Measurements from ENCODE around the gene THTPA.
"Not testable (repeated sequence)": the region's sequence is repeated elsewhere in the genome, so short reads cannot be mapped to it uniquely, and the experiment has no call there.

Gene THTPA

DNA sequence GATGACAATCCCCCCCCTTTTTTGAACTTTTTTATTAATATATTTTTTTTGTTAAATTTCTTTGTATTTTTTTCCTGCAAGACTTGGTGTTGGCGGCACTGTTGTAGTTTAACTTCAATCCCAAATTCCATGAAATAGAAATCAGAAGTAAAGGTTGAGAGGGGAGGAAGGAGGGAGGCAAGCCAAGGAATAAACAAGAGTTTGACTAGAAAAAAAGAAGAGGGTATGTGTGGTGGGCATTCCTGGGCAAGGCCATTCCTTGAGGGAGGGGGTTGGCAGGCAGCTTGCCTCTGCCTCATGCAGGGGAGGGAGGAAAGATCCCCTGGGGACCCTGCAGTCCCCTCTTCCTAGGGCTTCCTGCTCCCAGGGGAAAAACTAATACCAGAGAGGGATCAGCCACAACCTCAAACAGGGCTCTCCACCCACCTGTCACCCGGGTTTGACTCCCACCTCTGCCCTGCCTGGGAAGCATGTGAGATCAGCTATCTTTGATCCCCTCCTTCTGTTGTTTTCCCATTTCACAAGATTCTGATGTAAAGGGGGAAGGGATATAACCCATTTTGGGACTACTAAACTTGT is 12.0 kb downstream of the THTPA start:
- DNase-seq = no peak

DNA sequence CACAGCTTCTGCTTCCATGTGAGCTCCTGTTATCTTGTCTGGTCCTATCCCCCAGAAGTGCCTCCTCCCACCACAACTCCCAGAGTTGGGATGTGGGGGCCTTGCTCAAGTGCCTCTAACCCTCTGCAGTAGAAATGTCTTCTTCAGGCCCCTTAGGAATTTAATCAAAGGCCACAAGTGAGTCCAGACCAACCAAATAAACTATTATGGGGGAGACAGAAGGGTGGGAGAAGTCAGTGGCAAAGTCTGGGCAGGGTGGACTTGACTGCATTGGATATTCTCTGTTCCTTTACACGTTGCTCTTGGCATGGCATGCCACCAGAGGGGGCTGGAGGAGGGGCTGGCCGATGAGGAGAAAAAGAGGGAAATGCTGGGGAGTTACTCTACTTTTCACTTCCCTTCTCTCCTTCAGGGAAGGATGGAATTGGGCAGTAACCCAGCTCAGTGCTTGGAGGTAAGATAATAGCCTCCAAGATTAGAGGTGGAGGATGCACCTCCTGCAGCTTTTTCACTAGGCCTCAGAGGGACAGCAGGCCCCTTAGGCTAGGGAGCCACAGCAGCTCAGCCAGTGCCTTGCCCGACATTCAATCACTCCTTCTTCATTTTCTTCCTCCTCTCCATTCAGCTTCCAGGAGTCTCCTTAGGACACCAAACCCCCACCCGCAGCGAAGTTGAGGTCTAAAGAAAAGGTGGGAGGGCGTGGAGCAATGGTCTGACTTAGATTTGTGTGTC is 12.7 kb downstream of the THTPA start:
- DNase-seq = peak; percentile 63

DNA sequence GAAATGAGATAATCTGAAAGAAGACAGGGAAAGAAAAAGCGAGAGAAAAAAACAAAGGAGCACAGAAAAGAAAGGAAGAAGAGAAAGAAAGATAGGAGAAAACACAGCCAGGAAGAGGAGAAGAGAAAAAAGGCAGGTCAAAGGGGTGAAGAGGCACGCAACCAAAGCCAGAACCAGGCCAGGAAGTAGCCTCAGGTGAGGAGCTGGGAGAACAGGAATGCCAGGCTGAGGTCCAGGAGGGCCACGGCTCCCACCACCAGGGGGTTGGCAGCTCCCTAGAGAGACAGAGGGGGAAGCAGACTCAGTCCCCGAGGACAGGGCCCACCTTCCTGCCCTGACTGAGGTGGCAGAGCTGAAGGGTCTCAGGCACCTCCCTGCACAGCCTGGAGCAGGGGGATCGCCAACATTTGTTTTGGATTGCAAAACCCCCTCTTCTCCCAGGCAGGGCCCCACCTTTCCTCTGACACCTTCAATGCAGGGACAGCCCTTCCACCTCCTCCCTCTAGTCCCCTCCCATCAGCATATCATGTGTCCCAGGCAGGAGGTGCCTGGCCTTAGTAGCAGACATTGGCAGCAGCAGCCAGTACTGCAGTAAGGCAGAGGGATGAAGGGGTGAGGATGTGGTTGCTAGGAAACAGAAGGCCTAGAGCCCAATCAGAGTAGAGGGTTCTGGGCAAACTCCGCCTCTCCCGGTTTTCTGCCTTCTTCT is 13.5 kb downstream of the THTPA start:
- DNase-seq = no peak

DNA sequence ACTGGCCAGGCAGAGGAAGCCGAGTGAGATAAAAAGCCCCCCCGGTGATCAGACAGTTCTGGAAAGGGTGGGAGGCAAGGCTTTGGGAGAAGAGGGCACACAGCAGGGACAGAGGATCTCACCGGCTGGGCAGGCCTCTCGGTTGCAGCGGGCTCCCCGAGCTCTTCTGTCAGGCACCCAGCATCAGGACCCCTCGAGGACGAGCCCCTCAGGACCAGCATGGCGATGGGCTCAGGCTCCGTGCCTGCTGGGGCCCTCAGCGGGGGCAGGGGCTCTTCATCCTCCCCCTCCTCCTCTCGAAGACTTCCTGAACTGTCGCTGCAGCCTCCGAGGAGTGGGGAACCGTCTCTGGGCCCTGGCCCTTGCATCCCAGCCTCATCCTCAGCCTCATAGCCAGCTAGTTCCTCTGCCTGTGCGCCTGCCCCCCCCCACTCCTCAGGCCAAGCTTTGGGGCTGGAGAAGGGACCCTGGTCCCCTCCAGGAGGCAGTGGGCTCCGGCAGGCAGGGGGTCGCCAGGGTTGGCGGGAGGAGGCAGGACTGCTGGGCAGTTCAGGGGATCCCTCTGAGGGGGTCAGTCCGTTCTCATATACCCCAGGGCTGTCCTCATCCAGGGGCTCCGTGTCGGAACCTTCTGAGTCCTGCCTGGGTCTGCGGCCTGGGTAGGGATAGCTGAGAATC is 14.9 kb downstream of the THTPA start:
- DNase-seq = no peak

DNA sequence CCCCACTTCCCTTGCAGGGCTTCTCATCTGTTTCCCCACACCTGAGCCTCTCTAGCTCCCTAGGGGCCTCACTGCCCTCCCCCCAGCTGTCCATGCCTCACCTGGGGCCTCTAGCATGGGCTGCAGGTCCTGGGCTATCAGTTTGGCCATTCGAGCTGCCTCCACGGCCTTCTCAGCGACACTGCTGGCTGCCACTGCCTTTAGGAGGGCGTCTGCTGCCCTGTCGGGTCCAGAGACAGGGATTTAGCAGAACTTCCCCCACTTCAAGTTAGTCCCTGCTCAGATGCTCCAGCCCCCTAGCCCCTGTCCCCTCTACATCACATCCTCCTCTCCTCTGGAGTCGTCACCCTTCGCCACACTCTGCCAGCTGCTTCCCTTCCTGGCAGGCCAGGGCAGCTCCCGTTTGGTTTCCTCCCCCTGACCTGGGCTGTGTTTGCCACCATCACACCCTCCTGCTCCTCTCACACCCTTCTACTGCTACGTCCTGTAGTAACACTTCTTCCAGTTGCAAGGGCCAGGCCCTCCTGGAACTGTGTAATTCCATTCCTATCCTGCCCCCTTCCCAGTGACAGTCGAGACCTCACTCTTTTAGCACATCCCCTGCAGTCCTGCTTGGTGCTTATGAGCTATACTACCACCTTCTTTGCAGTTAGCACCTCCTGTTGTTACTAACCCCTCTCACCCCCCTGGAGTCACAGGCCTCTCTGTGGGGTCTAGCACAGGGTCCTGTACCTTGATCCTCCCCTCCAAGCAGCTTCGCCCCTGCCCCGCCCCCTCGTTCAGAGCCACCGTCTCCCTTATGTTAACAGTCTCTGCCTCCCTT is 15.8 kb downstream of the THTPA start:
- DNase-seq = no peak

DNA sequence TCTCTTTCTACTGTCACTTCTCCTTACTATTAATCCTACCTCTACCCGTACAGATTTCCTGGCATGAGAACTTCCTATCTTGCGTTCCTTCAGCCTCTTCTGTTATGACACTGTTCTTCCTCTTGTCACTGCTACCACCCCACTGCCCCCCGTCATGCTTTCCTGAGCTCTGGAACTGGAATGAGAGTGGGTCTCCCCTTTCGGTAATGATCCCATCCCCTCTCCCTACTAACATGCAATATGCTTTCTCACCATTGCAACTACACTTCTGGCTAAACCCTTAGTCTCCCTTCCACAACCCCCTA is 16.4 kb downstream of the THTPA start:
- no peak for DNase-seq

DNA sequence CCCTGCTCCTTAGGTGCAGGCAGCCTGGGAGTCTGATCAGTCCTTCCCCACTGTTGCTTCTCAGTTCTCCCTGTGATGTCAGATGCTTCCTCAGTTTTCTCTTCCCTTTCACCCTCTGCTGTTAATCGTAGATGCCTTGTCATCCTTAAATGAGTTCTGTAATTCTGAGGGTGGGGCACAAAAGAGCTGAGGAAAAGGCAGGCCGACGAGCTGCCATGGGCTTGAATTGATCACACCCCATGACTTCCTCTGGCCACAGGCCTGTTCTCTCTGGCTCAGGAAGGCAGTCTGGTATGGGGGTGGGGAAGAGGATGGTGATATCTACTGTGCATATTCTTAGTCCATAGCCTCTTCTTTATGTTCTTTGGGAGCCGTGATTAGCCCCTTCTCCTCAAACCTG is 16.8 kb downstream of the THTPA start:
- DNase-seq = no peak

DNA sequence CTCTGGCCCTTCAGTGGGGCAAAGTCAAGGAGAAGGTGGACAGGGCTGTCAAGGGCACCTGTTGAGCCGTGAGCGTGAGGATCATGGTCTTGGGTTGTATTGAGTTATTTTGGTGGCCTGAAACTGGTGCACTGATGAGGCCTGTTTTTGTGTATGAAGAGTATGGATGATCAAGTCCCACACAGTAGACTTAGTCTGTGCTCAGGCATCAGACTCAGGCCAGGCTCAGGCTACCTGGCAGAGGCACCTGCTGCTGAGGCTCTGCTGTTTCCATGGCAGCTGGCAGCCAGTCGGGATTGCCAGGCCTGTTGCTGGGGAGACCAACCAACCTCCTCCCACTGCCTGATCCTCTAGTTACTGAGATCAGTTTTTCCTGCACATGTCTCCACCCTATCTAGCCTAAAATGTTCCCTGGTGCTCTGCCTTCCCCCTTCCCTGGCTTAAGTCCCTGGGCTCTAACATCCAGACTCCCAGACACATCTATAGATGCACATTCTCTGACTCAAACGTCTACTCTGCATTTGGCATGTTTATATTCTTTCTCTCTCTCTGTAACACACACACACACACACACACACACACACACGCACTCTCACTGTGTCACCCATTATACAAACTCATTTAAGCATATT is 17.4 kb downstream of the THTPA start:
- DNase-seq = no peak

DNA sequence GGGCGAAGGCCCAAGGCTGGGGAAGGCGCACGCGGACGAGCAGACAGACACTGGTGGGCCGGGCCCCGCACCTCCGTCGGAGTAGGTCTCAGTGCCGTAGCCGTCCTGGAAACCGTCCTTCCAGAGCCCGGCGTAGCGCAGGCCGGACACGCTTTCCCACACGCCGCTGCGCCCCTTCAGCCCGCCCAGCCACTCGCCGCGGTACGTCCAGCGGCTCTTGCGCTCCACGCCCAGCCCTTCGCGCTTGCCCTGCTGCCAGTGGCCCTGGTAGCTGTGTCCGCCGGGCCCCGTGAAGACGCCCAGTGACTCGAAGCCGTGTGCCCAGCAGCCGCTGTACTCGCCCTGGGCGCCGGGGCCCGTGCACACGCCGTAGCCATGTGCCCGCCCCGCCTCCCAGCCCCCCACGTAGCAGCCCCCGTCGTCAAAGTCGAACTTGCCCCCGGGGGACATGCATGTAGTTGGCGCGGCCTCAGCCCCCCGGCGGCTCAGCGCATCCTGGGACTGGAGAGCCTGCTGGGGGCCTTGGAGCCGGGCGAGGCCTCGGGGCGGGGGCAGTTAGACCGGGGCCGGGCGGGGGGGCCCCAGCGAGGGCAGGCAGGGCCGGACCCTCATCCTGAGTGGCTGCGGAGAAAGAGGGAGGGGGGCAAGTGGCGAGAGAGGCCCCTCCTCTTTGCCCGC is 21.1 kb downstream of the THTPA start:
- DNase-seq = peak; percentile 74

DNA sequence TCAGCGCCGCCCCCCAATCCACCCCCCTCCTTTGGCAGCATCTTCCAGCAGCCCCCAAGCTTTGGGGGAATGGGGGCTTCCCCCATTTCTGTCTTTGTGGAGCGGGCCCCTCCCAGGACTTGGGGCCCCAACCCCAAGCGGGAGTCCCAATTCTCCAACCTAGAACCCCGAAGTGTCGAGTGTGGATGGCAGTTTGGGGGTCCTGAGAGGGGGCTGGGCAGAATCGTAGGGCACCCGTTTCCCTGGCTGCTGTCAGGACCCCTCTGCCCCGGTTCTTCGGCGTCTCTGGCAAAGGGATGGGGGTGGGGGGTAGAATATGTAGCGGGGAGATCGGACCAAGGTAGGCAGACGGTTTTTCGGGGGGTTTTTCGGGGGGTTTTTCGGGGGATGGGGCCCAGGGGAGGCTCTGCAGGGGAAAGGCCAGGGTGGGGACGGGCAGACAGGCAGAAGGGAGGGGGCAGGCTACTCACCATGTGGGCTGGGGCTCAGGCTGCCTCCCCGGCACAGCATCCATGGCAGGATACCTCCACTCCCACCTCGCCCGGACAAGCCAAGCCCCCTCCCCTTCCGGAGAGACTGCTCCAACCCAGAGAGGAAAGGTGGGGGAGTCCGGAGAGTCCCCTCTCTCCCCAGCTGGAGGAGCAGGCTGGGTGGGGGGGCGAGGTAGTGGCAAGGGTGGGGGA is 21.8 kb downstream of the THTPA start:
- DNase-seq = peak; percentile 45

DNA sequence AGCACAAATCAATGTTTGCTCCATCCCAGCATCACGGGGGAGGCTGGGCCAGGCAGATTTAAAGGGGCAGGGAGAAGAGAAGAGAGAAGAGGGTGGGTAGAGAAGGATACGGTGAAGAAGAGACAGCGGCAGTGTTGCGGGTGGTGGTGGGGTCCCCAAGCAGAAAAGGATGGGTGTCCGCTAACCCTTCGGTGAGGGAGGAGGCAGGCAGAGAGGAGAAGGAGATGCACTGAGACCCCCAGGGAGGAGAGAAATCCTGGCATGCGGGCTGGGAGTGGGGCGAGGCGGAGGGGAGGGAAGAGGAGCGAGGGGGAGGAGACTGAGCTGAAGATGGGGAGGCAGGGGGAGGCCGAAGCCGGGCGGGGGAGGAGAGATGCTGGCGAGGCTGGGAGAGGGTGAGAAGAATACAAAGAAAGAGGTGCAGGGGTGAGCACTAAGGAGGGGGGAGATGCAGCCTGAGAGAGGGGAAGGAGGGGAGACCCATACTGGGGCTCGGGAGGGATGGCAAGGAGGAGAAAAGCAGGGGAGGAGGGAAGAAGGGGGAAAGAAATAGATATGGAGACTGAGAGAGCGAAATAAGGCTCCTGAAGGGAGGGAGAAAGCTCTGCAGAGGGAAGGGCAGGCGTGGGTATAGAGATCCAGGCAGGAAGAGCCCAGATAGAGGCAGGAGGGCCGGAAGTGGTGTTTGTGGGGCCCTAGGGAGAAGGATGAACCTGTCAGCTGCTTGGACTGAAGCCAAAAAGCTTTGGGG is 22.7 kb downstream of the THTPA start, which contains the start of gene JPH4:
JPH4 (minus strand) TSS at position 231 of the 751 bp plus-strand sequence. CDS start 1,337 bp downstream, outside the sequence.
- DNase-seq = peak; percentile 83

DNA sequence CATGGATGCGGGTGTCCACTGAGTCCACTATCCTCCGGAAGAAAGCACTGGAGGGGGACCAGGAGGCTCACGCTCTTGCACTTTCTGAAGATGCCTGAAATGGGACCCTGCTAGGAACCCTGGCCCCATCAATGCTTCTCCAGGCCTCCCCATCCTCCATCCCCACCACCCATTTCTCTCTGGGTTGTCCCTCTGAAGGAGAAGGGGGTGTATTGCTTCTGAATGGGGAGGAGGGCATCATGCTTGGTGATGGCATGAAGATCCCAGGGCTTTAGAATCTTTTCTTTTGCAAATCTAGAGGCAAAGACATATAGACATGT is 23.2 kb downstream of the THTPA start:
- DNase-seq = no peak

DNA sequence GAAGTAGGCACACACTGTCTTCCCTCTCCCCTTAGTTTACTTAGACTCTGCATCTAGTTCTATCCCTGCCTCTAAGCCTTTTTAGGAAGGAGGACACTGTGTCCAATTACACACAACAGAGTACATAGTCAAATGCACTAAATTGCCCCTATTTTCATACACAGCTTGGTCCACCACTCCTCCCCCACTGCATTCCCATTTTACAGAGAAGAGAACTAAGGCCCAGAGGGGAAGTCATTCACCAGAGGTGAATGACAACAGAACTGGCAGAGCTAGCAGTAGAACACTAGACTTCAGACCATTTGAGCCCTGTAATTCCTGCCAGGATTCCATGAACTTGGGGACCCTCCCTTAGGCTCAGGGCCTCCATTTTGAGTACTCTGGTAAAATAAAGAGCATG is 23.7 kb downstream of the THTPA start:
- no peak for DNase-seq

DNA sequence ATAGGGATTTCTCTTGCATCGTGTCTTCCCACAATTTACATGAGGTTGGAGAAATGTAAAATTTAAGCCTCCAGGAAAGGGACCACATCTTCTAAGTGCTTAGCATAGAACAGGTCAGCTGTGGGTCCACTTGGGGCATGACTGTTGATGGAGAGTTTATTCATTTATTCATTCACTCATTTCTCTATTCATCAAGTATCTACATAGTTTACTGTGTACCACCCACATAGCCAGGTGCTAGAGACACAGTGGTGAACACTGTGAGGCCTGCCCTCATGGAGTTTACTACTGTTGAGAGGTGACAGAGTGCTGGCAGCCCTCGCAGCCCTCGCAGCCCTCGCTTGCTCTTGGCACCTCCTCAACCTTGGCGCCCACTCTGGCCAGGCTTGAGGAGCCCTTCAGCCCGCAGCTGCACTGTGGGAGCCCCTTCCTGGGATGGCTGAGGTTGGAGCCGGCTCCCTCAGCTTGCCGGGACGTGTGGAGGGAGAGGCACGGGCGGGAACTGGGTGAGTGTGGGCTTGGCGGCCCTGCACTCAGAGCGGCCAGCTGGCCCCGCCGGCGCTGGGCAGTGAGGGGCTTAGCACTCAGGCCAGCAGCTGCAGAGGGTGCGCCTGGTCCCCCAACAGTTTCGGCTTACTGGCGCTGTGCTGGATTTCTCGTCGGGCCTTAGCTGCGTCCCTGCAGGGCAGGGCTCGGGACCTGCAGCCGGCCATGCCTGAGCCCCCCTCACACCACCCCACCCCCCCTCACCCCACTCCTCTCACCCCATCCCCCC is 24.3 kb downstream of the THTPA start:
- DNase-seq = no peak

DNA sequence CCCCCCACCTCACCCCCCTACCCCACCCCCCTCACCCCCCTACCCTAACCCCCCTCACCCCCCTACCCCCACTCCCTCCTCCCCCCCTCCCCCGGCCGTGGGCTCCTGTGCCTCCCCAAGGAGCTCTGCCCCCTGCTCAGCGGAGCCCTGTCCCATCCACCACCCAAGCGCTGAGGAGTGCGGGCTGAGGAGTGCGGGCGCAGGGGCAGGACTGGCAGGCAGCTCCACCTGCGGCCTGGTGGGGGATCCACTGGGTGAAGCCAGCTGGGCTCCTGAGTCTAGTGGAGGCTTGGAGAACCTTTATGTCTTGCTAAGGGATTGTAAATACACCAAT is 24.8 kb downstream of the THTPA start:
- DNase-seq = no peak

DNA sequence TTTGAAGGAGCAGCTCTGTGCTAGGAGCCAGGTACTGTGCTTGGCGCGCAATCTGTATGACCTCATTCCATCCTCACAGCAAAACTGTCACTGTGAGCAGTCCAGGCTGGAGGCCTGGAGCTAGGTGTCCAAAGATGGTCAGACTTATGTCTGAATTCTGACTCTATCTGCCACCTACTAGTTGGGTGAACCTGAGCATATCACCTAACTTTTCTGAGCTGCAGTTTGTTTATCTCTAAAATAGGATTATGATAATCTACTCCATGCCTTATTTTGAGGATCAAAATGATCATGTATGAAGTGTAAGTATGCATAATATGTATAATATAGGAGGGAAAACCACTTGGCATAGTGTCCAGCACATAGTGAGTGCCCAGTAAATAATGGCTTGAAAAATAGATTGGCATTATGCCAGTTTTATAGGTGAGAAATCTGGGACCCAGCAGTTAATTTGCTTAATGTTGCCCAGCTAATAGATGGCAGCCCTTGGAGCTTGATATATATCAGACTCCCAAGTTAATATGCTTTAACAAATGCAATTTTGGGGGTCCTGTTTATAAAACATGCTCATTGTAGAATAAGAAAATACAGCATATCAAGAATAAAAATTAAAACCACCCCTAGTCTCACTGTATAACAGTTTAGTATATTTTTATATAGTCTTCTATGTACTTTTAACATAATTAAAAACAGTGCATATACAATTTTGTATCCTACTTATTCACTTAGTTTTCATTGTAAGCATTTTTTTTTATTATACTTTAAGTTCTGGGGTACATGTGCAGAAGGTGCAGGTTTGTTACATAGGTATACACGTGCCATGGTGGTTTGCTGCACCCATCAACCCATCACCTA is 27.1 kb downstream of the THTPA start:
- no peak for DNase-seq

DNA sequence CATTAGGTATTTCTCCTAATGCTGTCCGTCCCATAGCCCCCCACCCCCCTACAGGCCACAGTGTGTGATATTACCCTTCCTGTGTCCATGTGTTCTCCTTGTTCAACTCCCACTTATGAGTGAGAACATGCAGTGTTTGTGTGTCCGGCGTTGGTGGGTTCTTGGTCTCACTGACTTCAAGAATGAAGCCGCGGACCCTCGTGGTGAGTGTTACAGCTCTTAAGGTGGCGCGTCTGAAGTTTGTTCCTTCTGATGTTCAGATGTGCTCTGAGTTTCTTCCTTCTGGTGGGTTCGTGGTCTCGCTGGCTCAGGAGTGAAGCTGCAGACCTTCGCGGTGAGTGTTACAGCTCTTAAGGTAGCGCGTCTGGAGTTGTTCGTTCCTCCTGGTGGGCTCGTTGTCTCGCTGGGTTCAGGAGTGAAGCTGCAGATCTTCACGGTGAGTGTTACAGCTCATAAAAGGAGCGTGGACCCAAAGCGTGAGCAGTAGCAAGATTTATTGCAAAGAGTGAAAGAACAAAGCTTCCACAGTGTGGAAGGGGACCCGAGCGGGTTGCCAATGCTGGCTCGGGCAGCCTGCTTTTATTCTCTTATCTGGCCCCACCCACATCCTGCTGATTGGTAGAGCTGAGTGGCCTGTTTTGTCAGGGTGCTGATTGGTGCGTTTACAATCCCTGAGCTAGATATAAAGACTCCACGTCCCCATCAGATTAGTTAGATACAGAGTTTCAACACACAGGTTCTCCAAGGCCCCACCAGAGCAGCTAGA is 27.9 kb downstream of the THTPA start:
- not testable (repeated sequence) for DNase-seq
